ENCODE data around the gene GDF15.

GDF15 gene

DNA sequence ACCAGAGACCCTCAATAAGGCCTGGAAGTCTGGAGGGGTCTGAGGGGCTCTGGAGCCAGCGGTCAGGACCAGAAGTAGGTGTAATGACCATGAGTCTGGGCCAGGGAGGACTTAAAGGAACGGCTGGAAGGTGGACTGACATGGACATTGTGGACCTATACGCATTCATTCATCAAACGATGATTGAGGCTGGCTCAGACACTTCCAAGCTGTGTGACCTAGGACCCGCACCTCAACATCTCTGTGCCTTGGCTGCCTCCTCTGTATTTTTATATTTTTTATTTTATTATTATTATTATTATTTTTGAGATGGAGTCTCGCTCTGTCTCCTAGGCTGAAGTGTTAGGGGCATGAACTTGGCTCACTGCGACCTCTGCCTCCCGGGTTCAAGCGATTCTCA, 20.8 kb downstream of the GDF15 start:
- no peak overlapping the region for H3K4me3 ChIP-seq
- no peak overlapping the region for H3K9ac ChIP-seq (ENCODE audit: insufficient read length)
- H3K27ac ChIP-seq, result no peak overlapping the region

GRCh38 chr19:18408053-18408476, 22.1 kb downstream of the GDF15 start:
- TF ChIP-seq POLR2AphosphoS5 (IDR thresholded peaks at IDR 0.05; ENCODE audit: borderline replicate concordance, low read depth, low read length) (no peak), EZH2 (IDR thresholded peaks at IDR 0.05) (no peak), FOXP2 (optimal IDR thresholded peaks at IDR 0.05; ENCODE audit: control extremely low read depth, extremely low read length, insufficient read depth) (no peak)
- no peak overlapping the region for H3K27ac ChIP-seq
- H3K4me3 ChIP-seq, result no peak overlapping the region
- no peaks in the 10 kb centered on the region for H3K9me3 ChIP-seq (ENCODE audit: low read depth, low read length)
- no peak for DNase-seq (ENCODE audit: low read depth, low spot score)
- H3K9ac ChIP-seq (ENCODE audit: insufficient read length), result no peak overlapping the region
- H3K36me3 ChIP-seq (ENCODE audit: insufficient read depth, low read length), result no peaks in the 10 kb centered on the region

More for the DNA sequence above, 20.8 kb downstream of the GDF15 start:
- H3K9me3 ChIP-seq (ENCODE audit: low read depth, low read length), result no peaks in the 10 kb centered on the region
- DNase-seq (ENCODE audit: low read depth, low spot score), result no peak
- no peaks in the 10 kb centered on the region for H3K36me3 ChIP-seq (ENCODE audit: insufficient read depth, low read length)
- TF ChIP-seq EZH2 (IDR thresholded peaks at IDR 0.05) (no peak), POLR2AphosphoS5 (IDR thresholded peaks at IDR 0.05; ENCODE audit: borderline replicate concordance, low read depth, low read length) (no peak), FOXP2 (optimal IDR thresholded peaks at IDR 0.05; ENCODE audit: control extremely low read depth, extremely low read length, insufficient read depth) (no peak)

- Histone ChIP-seq H3K36me3 (ENCODE audit: insufficient read depth, low read length) (no peaks in the 10 kb centered on the region), H3K9ac (ENCODE audit: insufficient read length) (no peak overlapping the region), H3K4me3 (no peak overlapping the region), H3K9me3 (ENCODE audit: low read depth, low read length) (no peaks in the 10 kb centered on the region), H3K27ac (no peak overlapping the region)
- TF ChIP-seq POLR2AphosphoS5 (IDR thresholded peaks at IDR 0.05; ENCODE audit: borderline replicate concordance, low read depth, low read length) (no peak), EZH2 (IDR thresholded peaks at IDR 0.05) (no peak), FOXP2 (optimal IDR thresholded peaks at IDR 0.05; ENCODE audit: control extremely low read depth, extremely low read length, insufficient read depth) (no peak)
- no peak for DNase-seq (ENCODE audit: low read depth, low spot score)
Measured at GRCh38 chr19:18412610-18413239, 26.8 kb downstream of the GDF15 start.

GRCh38 chr19:18414504-18415177, 28.7 kb downstream of the GDF15 start:
- Histone ChIP-seq H3K27ac (peak overlapping the region; percentile 99), H3K36me3 (ENCODE audit: insufficient read depth, low read length) (no peaks in the 10 kb centered on the region), H3K4me3 (peak overlapping the region; percentile 59), H3K9ac (ENCODE audit: insufficient read length) (peak overlapping the region; percentile 48), H3K9me3 (ENCODE audit: low read depth, low read length) (no peaks in the 10 kb centered on the region)
- TF ChIP-seq EZH2 (IDR thresholded peaks at IDR 0.05) (no peak), FOXP2 (optimal IDR thresholded peaks at IDR 0.05; ENCODE audit: control extremely low read depth, extremely low read length, insufficient read depth) (no peak), POLR2AphosphoS5 (IDR thresholded peaks at IDR 0.05; ENCODE audit: borderline replicate concordance, low read depth, low read length) (no peak)
- DNase-seq (ENCODE audit: low read depth, low spot score), result no peak

DNA sequence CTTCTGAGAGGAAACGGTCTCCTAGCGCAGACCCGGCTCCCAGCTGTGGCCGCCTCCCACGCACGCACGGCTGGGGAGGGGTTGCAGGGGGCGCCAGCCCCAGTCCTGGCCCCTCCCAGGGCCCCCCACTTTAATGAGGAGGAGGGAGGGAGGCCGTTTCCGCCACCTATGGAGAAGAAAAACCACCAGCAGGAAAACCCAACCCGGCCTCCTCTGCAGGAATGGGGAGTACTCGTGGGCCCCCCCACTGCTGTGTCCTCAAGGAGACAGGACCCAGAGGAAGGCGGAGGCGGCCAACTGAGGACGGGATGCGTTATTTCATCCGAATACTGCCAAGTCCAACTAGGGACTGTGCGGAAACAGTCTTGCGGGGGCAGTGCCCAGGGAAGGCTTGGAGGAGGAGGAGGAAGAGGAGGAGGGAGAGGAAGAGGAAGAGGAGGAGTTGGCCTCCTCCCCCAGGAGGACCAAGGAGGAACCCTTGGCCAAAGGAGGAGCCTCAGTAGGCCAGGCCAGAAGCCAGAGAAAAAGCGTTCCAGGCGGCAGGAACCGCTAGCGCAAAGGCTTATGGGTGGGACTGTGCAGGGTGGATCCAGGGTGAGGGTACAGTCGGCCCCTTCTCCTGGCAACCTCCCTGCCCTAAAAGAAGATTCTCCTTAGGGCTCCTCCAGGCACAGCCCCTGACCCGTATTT, 29.4 kb downstream of the GDF15 start:
- Histone ChIP-seq H3K36me3 (ENCODE audit: insufficient read depth, low read length) (no peaks in the 10 kb centered on the region), H3K4me3 (peak overlapping the region; percentile 59), H3K9ac (ENCODE audit: insufficient read length) (peak overlapping the region; percentile 62), H3K9me3 (ENCODE audit: low read depth, low read length) (no peaks in the 10 kb centered on the region), H3K27ac (peak overlapping the region; percentile 99)
- DNase-seq (ENCODE audit: low read depth, low spot score), result peak; percentile 78
- TF ChIP-seq FOXP2 (optimal IDR thresholded peaks at IDR 0.05; ENCODE audit: control extremely low read depth, extremely low read length, insufficient read depth) (peak; percentile 58), EZH2 (IDR thresholded peaks at IDR 0.05) (no peak), POLR2AphosphoS5 (IDR thresholded peaks at IDR 0.05; ENCODE audit: borderline replicate concordance, low read depth, low read length) (peak; percentile 64; the same call in 1 of the 2 replicates)

DNA sequence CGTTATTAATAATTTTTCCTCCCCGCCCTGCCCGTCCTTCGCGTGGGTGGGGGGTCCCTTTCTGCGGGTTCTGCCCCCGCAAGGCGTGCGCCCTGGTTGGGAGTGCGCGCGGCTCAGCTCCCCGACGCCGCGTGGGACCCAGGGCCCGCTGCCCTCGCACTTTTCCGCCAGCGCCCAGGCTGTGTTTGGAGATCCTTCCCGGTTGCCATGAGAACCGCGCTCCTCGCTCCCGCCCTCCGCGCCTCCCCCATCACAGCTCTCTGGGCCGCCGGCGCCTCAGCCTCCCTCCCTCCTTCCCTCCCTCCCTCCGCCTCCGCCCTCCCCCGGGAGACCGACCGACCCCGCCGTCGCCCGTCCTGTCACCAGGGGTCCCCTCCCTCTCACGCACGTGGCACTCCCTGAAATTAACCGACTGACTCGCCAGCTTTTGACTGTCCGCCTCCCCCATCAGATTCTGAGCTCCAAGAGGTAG, 30.9 kb downstream of the GDF15 start:
- no peaks in the 10 kb centered on the region for H3K36me3 ChIP-seq (ENCODE audit: insufficient read depth, low read length)
- peak overlapping the region; percentile 82 for H3K4me3 ChIP-seq
- peak overlapping the region; percentile 76 for H3K9ac ChIP-seq (ENCODE audit: insufficient read length)
- TF ChIP-seq POLR2AphosphoS5 (IDR thresholded peaks at IDR 0.05; ENCODE audit: borderline replicate concordance, low read depth, low read length) (peak; percentile 46; the same call in 1 of the 2 replicates), EZH2 (IDR thresholded peaks at IDR 0.05) (no peak), FOXP2 (optimal IDR thresholded peaks at IDR 0.05; ENCODE audit: control extremely low read depth, extremely low read length, insufficient read depth) (peak; percentile 52)
- H3K9me3 ChIP-seq (ENCODE audit: low read depth, low read length), result no peaks in the 10 kb centered on the region
- no peak for DNase-seq (ENCODE audit: low read depth, low spot score)
- peak overlapping the region; percentile 99 for H3K27ac ChIP-seq

- no peak for DNase-seq (ENCODE audit: low read depth, low spot score)
- no peak for TF ChIP-seq POLR2AphosphoS5 (IDR thresholded peaks at IDR 0.05; ENCODE audit: borderline replicate concordance, low read depth, low read length)
- no peaks in the 10 kb centered on the region for H3K9me3 ChIP-seq (ENCODE audit: low read depth, low read length)
- H3K9ac ChIP-seq (ENCODE audit: insufficient read length), result peak overlapping the region; percentile 76
- no peaks in the 10 kb centered on the region for H3K36me3 ChIP-seq (ENCODE audit: insufficient read depth, low read length)
- peak overlapping the region; percentile 99 for H3K27ac ChIP-seq
- H3K4me3 ChIP-seq, result peak overlapping the region; percentile 82
Measured at GRCh38 chr19:18417250-18418028, 31.5 kb downstream of the GDF15 start.
